Measurements from ENCODE around the gene PTPRG. TPM values are rescaled to one million over a fixed set of nuclear protein-coding genes. Genes with fewer than 3 reads are reported as not detected.

PTPRG gene
- total RNA-seq, 1 experiment from 2014 or later, result 0.74 TPM

GRCh38 chr3:61819861-61820260 is 258.5 kb downstream of the PTPRG start:
- ATAC-seq, result no peak
- intact Hi-C loops (cut with micrococcal nuclease; ENCODE audit: unreplicated experiment) (no loop called here), in situ Hi-C loops (cut with HindIII; ENCODE audit: low pct_unique_long_range_greater_than_20kb, low sequenced_read_pairs) (no loop called here)
- no TSS peak for BruUV-seq (replicated peaks)
- H3K27me3 ChIP-seq (ENCODE audit: control insufficient read depth, insufficient read depth, low read length), result no peaks in the 10 kb centered on the region
- no peak for TF ChIP-seq TCF7L2 (IDR thresholded peaks at IDR 0.05; ENCODE audit: low read depth, low read length)
- TF ChIP-seq REST (IDR thresholded peaks at IDR 0.05; ENCODE audit: insufficient read depth in 1 of 2, low read depth in 2 of 2, low read length in 1 of 2), result no peak
- TF ChIP-seq SIN3A (IDR thresholded peaks at IDR 0.05; ENCODE audit: borderline replicate concordance, insufficient read depth, low read depth, low read length), result no peak
- TF ChIP-seq POLR2AphosphoS5 (IDR thresholded peaks at IDR 0.05; ENCODE audit: low read depth, low read length), result no peak
- no peak for TF ChIP-seq CTCF (IDR thresholded peaks at IDR 0.05)
- DNase-seq (ENCODE audit: low read depth, low spot score), result no peak
- ChIA-PET POLR2A (no interaction called here), CTCF (no interaction called here)
- H3K27ac ChIP-seq (ENCODE audit: low read length), result no peak overlapping the region
- no peaks in the 10 kb centered on the region for H3K36me3 ChIP-seq (ENCODE audit: control insufficient read depth, insufficient read depth, low read length)
- no peaks in the 10 kb centered on the region for H3K4me1 ChIP-seq (ENCODE audit: control insufficient read depth, insufficient read depth, low read length)
- no peaks in the 10 kb centered on the region for H3K9me3 ChIP-seq (ENCODE audit: control insufficient read depth, insufficient read depth, low read depth, low read length)
- no peak overlapping the region for H3K4me3 ChIP-seq (ENCODE audit: low read depth in 2 of 2, low read length in 2 of 2)

- Histone ChIP-seq H3K9me3 (ENCODE audit: control insufficient read depth, insufficient read depth, low read depth, low read length) (no peaks in the 10 kb centered on the region), H3K4me1 (ENCODE audit: control insufficient read depth, insufficient read depth, low read length) (no peaks in the 10 kb centered on the region), H3K27me3 (ENCODE audit: control insufficient read depth, insufficient read depth, low read length) (no peaks in the 10 kb centered on the region), H3K27ac (ENCODE audit: low read length) (no peak overlapping the region), H3K36me3 (ENCODE audit: control insufficient read depth, insufficient read depth, low read length) (no peaks in the 10 kb centered on the region), H3K4me3 (ENCODE audit: low read depth in 2 of 2, low read length in 2 of 2) (no peak overlapping the region)
- intact Hi-C loops (cut with micrococcal nuclease; ENCODE audit: unreplicated experiment), result no loop called here
- no peak for DNase-seq (ENCODE audit: low read depth, low spot score)
- ChIA-PET CTCF (no interaction called here), POLR2A (no interaction called here)
- in situ Hi-C loops (cut with HindIII; ENCODE audit: low pct_unique_long_range_greater_than_20kb, low sequenced_read_pairs), result no loop called here
- ATAC-seq, result no peak
- TF ChIP-seq REST (IDR thresholded peaks at IDR 0.05; ENCODE audit: insufficient read depth in 1 of 2, low read depth in 2 of 2, low read length in 1 of 2) (no peak), CTCF (IDR thresholded peaks at IDR 0.05) (no peak), SIN3A (IDR thresholded peaks at IDR 0.05; ENCODE audit: borderline replicate concordance, insufficient read depth, low read depth, low read length) (no peak), TCF7L2 (IDR thresholded peaks at IDR 0.05; ENCODE audit: low read depth, low read length) (no peak), POLR2AphosphoS5 (IDR thresholded peaks at IDR 0.05; ENCODE audit: low read depth, low read length) (no peak)
- no TSS peak for BruUV-seq (replicated peaks)
Measured at GRCh38 chr3:61820306-61820992, 259.1 kb downstream of the PTPRG start.

Measured in Panc1 (cell line).